HG03135 (cell line): ENCODE data around the gene ADARB2.
"Not testable (repeated sequence)": the region's sequence is repeated elsewhere in the genome, so short reads cannot be mapped to it uniquely, and the experiment has no call there.

ENCODE experiments used
- ATAC-seq: cut with Tn5 transposase; IDR thresholded peaks from one replicate; pipeline ENCODE4 v1.9.1; 2021; ENCODE audit warnings: mild to moderate bottlenecking, moderate library complexity; ENCODE audit not compliant: unreplicated experiment

ADARB2 gene

GRCh38 chr10:1475098-1475591 lies 262.2 kb downstream of the ADARB2 start:
- ATAC-seq: no peak

- ATAC-seq: no peak
Observed at GRCh38 chr10:1474376-1475097, 262.8 kb downstream of the ADARB2 start.

- ATAC-seq: no peak
Observed at GRCh38 chr10:1473874-1474273, 263.5 kb downstream of the ADARB2 start.

- no peak for ATAC-seq
Observed at GRCh38 chr10:1472178-1472958, 265.0 kb downstream of the ADARB2 start.

GRCh38 chr10:1468811-1469210 lies 268.5 kb downstream of the ADARB2 start:
- no peak for ATAC-seq

GRCh38 chr10:1467334-1468076 lies 269.8 kb downstream of the ADARB2 start:
- no peak for ATAC-seq

GRCh38 chr10:1465993-1466764 lies 271.1 kb downstream of the ADARB2 start:
- ATAC-seq: no peak

GRCh38 chr10:1465418-1465911 lies 271.9 kb downstream of the ADARB2 start:
- no peak for ATAC-seq

- ATAC-seq: no peak
Observed at GRCh38 chr10:1464881-1465417, 272.4 kb downstream of the ADARB2 start.

- ATAC-seq: not testable (repeated sequence)
Observed at GRCh38 chr10:1463971-1464370, 273.4 kb downstream of the ADARB2 start.

- no peak for ATAC-seq
Observed at GRCh38 chr10:1462994-1463633, 274.2 kb downstream of the ADARB2 start.

GRCh38 chr10:1462521-1462920 lies 274.8 kb downstream of the ADARB2 start:
- no peak for ATAC-seq

- ATAC-seq: no peak
Observed at GRCh38 chr10:1462032-1462431, 275.3 kb downstream of the ADARB2 start.

- ATAC-seq: no peak
Observed at GRCh38 chr10:1461016-1461415, 276.3 kb downstream of the ADARB2 start.

- not testable (repeated sequence) for ATAC-seq
Observed at GRCh38 chr10:1459664-1460063, 277.7 kb downstream of the ADARB2 start.

- peak; percentile 18 for ATAC-seq
Observed at GRCh38 chr10:1454951-1455350, 282.4 kb downstream of the ADARB2 start.

GRCh38 chr10:1454428-1454827 lies 282.9 kb downstream of the ADARB2 start:
- ATAC-seq: peak; percentile 95

- no peak for ATAC-seq
Observed at GRCh38 chr10:1452777-1453176, 284.5 kb downstream of the ADARB2 start.

GRCh38 chr10:1451941-1452340 lies 285.4 kb downstream of the ADARB2 start:
- ATAC-seq: no peak
